HEK293 (cell line): ENCODE results near the gene LIN54.

Experiments used
- TRIM28 ChIP-seq: IDR thresholded peaks from 2 replicates; pipeline ENCODE4 v1.6.1; 2011; ENCODE audit warnings: low read length, control low read depth, borderline replicate concordance
- TF ChIP-seq, protein P1 (sequence below): fragments of 450-650 bp; formaldehyde crosslinking; IDR thresholded peaks from 2 replicates; pipeline ENCODE4 v1.5.1; 2016; ENCODE audit warnings: missing biosample characterization, missing genetic modification characterization

DNA sequence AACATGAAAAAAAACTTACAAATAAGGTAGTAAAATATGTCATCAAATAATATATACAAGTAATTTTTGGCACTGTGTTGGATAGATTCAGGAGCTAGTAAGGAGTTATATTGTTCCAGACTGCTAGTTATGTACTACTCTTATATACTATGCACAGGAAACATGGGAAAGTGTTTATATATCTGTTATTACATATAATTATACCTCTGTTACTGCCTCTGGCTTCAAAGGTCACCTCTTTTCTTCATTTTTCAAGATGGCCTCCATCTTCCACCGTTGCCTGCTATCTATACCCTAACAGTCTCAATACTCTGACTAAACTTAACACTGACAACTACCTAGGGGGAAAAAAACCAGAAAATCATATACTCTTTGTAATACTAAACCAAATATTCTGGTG is 29.5 kb downstream of the LIN54 start:
- no peak for TF ChIP-seq TRIM28
- TF ChIP-seq, protein P1, sequence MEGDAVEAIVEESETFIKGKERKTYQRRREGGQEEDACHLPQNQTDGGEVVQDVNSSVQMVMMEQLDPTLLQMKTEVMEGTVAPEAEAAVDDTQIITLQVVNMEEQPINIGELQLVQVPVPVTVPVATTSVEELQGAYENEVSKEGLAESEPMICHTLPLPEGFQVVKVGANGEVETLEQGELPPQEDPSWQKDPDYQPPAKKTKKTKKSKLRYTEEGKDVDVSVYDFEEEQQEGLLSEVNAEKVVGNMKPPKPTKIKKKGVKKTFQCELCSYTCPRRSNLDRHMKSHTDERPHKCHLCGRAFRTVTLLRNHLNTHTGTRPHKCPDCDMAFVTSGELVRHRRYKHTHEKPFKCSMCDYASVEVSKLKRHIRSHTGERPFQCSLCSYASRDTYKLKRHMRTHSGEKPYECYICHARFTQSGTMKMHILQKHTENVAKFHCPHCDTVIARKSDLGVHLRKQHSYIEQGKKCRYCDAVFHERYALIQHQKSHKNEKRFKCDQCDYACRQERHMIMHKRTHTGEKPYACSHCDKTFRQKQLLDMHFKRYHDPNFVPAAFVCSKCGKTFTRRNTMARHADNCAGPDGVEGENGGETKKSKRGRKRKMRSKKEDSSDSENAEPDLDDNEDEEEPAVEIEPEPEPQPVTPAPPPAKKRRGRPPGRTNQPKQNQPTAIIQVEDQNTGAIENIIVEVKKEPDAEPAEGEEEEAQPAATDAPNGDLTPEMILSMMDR (tag by site-specific recombination) = no peak
